CD4-positive, alpha-beta T cell treated with Interleukin-21 for 1 hour (primary cell): ENCODE measurements around the gene GOLT1B.

Experiments used
- DNase-seq: peaks from one replicate; pipeline ENCODE4 v3.0.0-alpha.2; 2020

GOLT1B gene

GRCh38 chr12:21566907-21567394 is 65.4 kb downstream of the GOLT1B start:
- DNase-seq, result no peak
